NCI-H1694 (cell line): ENCODE data around the gene GOLGA8Q.
"Not testable (repeated sequence)": the region's sequence is repeated elsewhere in the genome, so short reads cannot be mapped to it uniquely, and the experiment has no call there.

ENCODE experiments used
- DNase-seq: peaks from one replicate; lab custom pipeline; 2025; lab: John Stamatoyannopoulos, UW

GOLGA8Q gene, protein sequence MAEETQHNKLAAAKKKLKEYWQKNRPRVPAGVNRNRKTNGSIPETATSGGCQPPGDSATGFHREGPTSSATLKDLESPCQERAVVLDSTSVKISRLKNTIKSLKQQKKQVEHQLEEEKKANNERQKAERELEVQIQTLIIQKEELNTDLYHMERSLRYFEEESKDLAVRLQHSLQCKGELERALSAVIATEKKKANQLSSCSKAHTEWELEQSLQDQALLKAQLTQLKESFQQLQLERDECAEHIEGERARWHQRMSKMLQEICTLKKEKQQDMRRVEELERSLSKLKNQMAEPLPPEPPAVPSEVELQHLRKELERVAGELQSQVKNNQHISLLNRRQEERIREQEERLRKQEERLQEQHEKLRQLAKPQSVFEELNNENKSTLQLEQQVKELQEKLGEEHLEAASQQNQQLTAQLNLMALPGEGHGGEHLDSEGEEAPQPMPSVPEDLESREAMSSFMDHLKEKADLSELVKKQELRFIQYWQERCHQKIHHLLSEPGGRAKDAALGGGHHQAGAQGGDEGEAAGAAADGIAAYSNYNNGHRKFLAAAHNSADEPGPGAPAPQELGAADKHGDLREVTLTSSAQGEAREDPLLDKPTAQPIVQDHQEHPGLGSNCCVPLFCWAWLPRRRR

DNA sequence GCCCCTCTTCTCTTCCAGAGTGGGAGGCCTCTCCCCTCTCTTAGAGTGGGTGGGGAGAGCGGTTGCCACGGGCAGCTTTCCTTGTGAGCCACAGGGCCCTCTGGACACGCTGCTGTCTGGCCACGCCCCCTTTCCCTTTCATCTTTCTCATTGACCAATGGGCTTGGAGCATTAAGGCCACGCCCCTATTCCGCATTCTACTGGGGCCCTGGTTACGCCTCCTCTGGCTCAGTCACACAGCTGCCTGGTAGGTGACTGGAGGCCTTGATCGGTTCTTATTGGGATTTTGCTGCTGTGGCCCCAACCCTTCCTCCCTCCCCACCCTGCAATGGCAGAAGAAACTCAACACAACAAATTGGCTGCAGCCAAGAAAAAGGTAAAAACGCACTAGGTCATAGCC is at the start of gene GOLGA8Q:
GOLGA8Q (plus strand) TSS at position 301 of the 400 bp plus-strand sequence; CDS start at position 329, 28 bp downstream.
- not testable (repeated sequence) for DNase-seq

GRCh38 chr15:30502904-30503781 is 48.7 kb upstream of the GOLGA8Q start:
- not testable (repeated sequence) for DNase-seq

DNA sequence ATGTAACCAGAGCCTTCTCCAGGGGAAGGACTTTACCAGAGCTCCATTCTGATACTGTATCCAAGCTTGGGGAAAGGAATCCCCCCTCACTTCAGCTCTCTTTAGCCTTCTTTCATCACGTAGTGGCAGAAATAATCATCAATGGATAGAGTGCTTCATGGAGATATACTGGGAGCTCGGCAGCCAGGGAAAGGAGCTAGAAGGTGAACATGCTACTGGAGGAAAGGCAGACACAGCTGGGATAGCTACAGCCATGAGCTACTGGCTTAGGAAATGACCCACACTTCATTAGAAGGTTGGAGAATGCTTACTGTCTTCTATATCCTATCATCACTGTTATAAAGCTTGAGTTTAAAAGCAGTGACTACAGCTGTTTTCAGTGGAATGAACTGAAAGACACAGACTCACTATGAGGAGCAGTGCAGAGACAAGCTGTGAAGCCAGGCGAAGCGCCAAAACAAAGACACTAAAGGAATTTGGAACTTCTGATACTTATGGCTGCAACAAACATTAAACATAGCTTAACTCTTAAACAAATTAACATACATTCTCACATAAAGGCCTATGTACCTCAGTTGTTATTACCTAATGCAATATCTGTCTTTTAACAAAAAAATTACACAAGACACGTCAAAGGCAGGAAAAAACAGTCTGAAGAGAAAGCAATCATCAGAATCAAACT is 47.5 kb upstream of the GOLGA8Q start:
- DNase-seq: not testable (repeated sequence)

DNA sequence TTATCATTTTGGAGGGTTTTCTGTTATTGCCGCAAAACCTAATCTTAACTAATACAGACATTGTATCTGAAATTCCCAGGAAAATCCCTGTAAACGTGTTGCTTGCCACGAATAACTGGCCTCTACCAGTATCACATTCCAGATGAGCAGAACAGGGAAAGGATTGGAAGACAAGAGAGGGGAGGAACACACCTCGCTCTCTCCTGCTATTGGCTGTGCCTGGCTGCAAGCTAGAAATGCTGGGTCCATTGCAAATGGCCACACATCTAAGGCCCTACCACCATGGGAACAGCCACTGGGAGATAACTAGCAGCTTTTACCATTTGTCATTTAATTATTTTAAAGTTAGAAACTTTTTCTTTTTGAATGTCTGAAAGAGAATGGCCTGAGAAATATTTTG is 37.3 kb upstream of the GOLGA8Q start:
- not testable (repeated sequence) for DNase-seq

DNA sequence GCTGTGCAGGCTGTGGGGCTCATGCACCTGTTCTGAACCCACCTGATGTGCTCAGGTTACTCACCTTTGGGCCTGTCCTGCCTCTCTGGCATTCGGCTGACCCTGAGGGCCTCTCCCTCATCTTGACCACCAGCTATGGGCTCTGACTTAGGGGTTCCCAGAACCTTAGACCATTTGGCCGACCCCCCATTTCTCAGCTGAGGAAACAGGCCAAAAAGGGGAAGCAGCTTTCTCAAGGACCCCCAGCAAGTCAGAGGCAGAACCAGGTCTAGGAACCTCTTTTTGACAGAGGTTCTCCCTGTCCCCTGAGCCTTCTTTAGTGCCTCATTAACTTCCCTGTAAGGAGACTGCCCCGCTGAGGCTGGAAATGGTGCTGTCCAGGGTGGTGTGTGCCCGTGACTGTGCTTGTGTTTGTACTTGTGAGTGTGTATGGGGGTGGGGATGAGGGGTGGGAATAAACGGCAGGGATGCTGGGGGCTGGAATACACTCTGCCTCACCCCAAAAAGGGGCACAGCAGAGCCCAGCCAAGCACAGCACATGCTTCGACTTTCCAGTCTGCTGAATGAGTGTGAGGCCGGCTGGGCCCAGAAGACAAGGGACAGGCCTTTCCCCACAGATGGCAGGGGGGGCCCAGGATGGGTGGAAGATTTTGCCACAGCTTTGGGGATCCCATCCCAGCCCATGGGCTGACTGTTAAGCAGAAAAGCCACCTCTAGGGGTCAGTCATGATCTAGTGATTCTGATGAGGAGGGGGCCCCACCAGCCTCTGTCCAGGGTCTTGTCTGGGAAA is 28.2 kb upstream of the GOLGA8Q start:
- not testable (repeated sequence) for DNase-seq

- not testable (repeated sequence) for DNase-seq
Observed at GRCh38 chr15:30525912-30526311, 25.9 kb upstream of the GOLGA8Q start.

DNA sequence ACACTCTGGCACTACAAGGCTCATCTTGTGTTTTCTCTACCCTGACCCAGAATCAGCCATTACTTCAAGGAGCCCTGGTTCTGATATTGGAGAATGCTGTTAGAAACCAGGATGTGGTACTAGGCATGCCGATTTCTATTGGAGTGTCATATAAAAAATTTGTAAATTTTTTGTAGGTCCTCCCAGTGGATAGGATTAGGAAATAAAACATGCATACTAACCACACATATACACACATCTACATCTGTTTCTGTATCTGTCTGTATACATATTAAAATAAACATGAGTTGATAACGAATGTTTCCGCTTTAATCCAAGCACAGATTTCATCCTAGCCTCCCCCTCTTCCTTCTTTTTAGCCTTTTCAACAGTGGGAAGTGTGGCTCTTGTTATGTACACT is 22.8 kb upstream of the GOLGA8Q start:
- not testable (repeated sequence) for DNase-seq

- DNase-seq: not testable (repeated sequence)
Observed at GRCh38 chr15:30566949-30567348, 15.1 kb downstream of the GOLGA8Q start.

DNA sequence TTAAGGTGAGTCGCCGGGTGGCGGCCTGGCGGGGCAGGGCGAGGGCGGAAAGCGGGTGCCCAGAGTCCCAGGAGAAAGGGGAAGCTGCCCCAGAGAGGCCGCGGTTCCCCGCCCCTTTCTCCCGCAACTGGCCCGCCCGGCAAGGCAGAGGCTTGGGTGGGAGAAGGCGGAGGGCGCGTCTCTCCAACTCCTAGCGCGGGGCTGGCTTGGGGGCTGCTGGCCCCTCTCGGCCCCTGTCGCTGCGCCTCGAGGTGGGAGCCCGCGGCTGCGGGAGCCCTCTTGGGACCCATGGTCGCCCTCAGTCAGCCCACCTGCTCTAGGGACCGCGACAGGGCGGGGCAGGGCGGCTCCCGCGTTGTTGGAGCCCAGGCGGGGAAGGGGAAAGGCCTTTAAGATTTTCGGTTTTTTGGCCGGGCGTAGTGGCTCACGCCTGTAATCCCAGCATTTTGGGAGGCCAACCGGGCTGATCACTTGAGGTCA is 21.2 kb downstream of the GOLGA8Q start:
- not testable (repeated sequence) for DNase-seq

GRCh38 chr15:30579394-30579970 is 27.6 kb downstream of the GOLGA8Q start:
- not testable (repeated sequence) for DNase-seq

GRCh38 chr15:30580716-30581115 is 28.9 kb downstream of the GOLGA8Q start:
- not testable (repeated sequence) for DNase-seq

DNA sequence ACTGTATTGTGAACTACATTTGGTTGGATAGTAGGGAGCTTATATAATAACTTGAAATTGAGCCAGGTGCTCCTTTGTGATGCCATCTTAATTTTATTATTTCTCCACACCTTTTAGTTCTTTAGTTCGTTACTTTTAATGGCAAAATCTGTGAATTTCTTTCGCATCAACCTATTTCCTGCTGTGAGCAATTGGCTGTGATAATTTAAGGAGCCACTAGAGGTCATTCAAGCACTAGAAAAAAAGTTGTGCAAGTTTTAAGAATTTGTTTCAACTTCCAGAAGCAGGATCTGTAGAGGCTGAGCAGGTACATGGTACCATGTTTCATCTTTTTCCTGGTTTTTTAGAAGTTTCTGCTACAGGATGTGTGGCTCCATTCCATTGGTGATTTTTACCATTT is 47.1 kb downstream of the GOLGA8Q start:
- not testable (repeated sequence) for DNase-seq

DNA sequence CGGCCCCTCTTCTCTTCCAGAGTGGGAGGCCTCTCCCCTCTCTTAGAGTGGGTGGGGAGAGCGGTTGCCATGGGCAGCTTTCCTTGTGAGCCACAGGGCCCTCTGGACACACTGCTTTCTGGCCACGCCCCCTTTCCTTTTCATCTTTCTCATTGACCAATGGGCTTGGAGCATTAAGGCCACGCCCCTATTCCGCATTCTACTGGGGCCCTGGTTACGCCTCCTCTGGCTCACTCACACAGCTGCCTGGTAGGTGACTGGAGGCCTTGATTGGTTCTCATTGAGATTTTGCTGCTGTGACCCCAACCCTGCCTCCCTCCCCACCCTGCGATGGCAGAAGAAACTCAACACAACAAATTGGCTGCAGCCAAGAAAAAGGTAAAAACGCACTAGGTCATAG is 51.9 kb downstream of the GOLGA8Q start, which contains the start of gene GOLGA8H:
GOLGA8H (plus strand) TSS at position 233 of the 400 bp plus-strand sequence; CDS start at position 331, 98 bp downstream.
- not testable (repeated sequence) for DNase-seq
